ENCODE results near the gene TACC2.
"Not testable (repeated sequence)": the region's sequence is repeated elsewhere in the genome, so short reads cannot be mapped to it uniquely, and the experiment has no call there.

The TACC2 gene

DNA sequence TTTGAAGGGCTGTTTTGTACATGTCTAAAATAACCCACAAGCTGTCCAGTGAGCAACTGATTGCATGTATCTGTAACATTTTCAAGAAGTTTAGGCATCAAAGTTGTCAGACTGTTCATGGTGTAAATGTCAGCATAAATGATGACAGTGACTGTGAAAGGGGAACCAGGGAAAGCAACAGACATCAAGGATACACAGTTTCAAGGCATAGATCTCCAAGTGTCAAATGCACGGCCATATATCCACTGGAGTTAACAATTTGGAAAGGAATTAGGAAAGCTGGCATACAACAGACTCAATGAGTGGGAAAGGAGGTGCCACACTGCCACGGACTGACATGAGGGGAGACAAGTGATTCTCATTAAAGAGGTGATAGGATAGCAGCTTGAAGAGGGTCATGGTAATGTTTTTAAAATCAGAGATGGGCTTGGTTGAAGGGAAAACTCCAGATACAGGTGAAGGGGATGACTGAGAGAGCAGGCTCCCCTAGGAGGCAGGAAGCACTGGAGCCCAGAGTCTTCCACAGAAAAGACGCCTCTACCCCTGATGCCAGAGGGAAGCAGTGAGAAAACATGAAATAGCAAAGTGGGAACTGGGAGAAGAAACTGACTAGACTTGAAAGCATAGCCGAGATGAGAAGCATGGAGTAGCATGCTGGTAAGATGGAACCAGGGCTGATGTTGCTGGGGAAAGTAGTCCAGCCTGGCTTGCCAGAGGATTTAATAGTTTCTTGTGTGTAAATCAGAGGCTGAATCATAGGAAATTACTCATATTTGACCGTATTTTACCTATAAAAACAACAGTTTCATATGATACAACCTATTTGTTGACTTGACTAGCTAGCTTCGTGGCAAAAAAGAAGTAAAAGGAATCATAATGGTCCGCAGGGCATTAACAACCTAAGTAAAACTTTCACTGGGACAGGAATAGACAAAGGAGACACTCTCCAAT is 32.6 kb upstream of the TACC2 start:
- Histone ChIP-seq H3K27ac (ENCODE audit: low read depth, low read length) (no peak overlapping the region), H3K9me3 (ENCODE audit: control insufficient read depth in 5 of 5, low read length in 5 of 5) (no peaks in the 10 kb centered on the region), H3K9ac (ENCODE audit: low read length in 5 of 5) (no peak overlapping the region), H3K4me1 (ENCODE audit: control insufficient read depth in 5 of 5, insufficient read depth in 5 of 5, low read length in 5 of 5) (no peaks in the 10 kb centered on the region), H3K36me3 (ENCODE audit: control insufficient read depth in 5 of 5, insufficient read depth in 5 of 5, low read length in 5 of 5) (peaks cover 31 to 42% (median 41%) of the 10 kb centered on the region in 5 donors), H3K4me3 (ENCODE audit: low read depth in 1 of 5, low read length in 5 of 5) (no peak overlapping the region), H3K27me3 (ENCODE audit: control insufficient read depth in 5 of 5, insufficient read depth in 4 of 5, low read length in 5 of 5) (no peaks in the 10 kb centered on the region)

GRCh38 chr10:121959671-121960070 is 29.3 kb upstream of the TACC2 start:
- Histone ChIP-seq H3K36me3 (ENCODE audit: control insufficient read depth in 5 of 5, insufficient read depth in 5 of 5, low read length in 5 of 5) (peaks cover 34 to 51% (median 42%) of the 10 kb centered on the region in 5 donors), H3K27ac (ENCODE audit: low read depth, low read length) (no peak overlapping the region), H3K4me1 (ENCODE audit: control insufficient read depth in 5 of 5, insufficient read depth in 5 of 5, low read length in 5 of 5) (no peaks in the 10 kb centered on the region), H3K9me3 (ENCODE audit: control insufficient read depth in 5 of 5, low read length in 5 of 5) (no peaks in the 10 kb centered on the region), H3K27me3 (ENCODE audit: control insufficient read depth in 5 of 5, insufficient read depth in 4 of 5, low read length in 5 of 5) (no peaks in the 10 kb centered on the region), H3K4me3 (ENCODE audit: low read depth in 1 of 5, low read length in 5 of 5) (no peak overlapping the region), H3K9ac (ENCODE audit: low read length in 5 of 5) (no peak overlapping the region)

GRCh38 chr10:121961456-121961855 is 27.5 kb upstream of the TACC2 start:
- Histone ChIP-seq H3K36me3 (ENCODE audit: control insufficient read depth in 5 of 5, insufficient read depth in 5 of 5, low read length in 5 of 5) (peaks cover 39 to 58% (median 51%) of the 10 kb centered on the region in 5 donors), H3K9me3 (ENCODE audit: control insufficient read depth in 5 of 5, low read length in 5 of 5) (no peaks in the 10 kb centered on the region), H3K27me3 (ENCODE audit: control insufficient read depth in 5 of 5, insufficient read depth in 4 of 5, low read length in 5 of 5) (no peaks in the 10 kb centered on the region), H3K9ac (ENCODE audit: low read length in 5 of 5) (no peak overlapping the region), H3K27ac (ENCODE audit: low read depth, low read length) (no peak overlapping the region), H3K4me1 (ENCODE audit: control insufficient read depth in 5 of 5, insufficient read depth in 5 of 5, low read length in 5 of 5) (no peaks in the 10 kb centered on the region), H3K4me3 (ENCODE audit: low read depth in 1 of 5, low read length in 5 of 5) (no peak overlapping the region)

DNA sequence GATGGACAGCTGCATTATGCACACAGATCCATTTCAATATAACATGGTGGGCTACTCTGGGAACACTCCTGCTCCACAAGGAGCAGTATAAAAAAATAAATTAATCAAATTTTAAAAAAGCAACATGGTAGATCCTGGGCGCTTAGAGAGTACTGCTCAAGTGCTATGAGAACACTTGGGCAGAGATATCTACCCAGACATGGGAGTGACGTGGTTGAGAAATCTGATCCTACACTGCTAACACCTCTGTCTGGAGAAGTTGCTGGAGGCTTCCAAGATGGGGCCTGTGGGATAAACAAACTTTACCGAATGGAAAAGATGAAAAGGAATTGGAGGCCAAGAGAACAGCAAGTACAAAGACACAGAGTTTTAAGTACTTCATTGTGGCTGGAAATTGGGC is 23.0 kb upstream of the TACC2 start:
- Histone ChIP-seq H3K36me3 (ENCODE audit: control insufficient read depth in 5 of 5, insufficient read depth in 5 of 5, low read length in 5 of 5) (peaks cover 30 to 62% (median 52%) of the 10 kb centered on the region in 5 donors), H3K27me3 (ENCODE audit: control insufficient read depth in 5 of 5, insufficient read depth in 4 of 5, low read length in 5 of 5) (no peaks in the 10 kb centered on the region), H3K4me1 (ENCODE audit: control insufficient read depth in 5 of 5, insufficient read depth in 5 of 5, low read length in 5 of 5) (peaks cover 0 to 7% (median 0%) of the 10 kb centered on the region in 5 donors), H3K27ac (ENCODE audit: low read depth, low read length) (no peak overlapping the region), H3K4me3 (ENCODE audit: low read depth in 1 of 5, low read length in 5 of 5) (no peak overlapping the region), H3K9ac (ENCODE audit: low read length in 5 of 5) (no peak overlapping the region), H3K9me3 (ENCODE audit: control insufficient read depth in 5 of 5, low read length in 5 of 5) (no peaks in the 10 kb centered on the region)

- Histone ChIP-seq H3K4me1 (ENCODE audit: control insufficient read depth in 5 of 5, insufficient read depth in 5 of 5, low read length in 5 of 5) (peaks cover 5 to 31% (median 16%) of the 10 kb centered on the region in 5 donors), H3K36me3 (ENCODE audit: control insufficient read depth in 5 of 5, insufficient read depth in 5 of 5, low read length in 5 of 5) (peaks cover 25 to 58% (median 45%) of the 10 kb centered on the region in 5 donors)
- H3K4me3 ChIP-seq (ENCODE audit: low read depth in 1 of 5, low read length in 5 of 5); H3K27me3 ChIP-seq (ENCODE audit: control insufficient read depth in 5 of 5, insufficient read depth in 4 of 5, low read length in 5 of 5); H3K9ac ChIP-seq (ENCODE audit: low read length in 5 of 5); H3K27ac ChIP-seq (ENCODE audit: low read depth, low read length); H3K9me3 ChIP-seq (ENCODE audit: control insufficient read depth in 5 of 5, low read length in 5 of 5): not testable (repeated sequence)
Measured at GRCh38 chr10:121969086-121969485, 19.9 kb upstream of the TACC2 start.

GRCh38 chr10:121974019-121974534 is 14.9 kb upstream of the TACC2 start:
- H3K9ac ChIP-seq (ENCODE audit: low read length in 5 of 5), result peak overlapping the region; percentile 73 to 90 (median 79)
- peak overlapping the region; percentile 88 for H3K27ac ChIP-seq (ENCODE audit: low read depth, low read length)

DNA sequence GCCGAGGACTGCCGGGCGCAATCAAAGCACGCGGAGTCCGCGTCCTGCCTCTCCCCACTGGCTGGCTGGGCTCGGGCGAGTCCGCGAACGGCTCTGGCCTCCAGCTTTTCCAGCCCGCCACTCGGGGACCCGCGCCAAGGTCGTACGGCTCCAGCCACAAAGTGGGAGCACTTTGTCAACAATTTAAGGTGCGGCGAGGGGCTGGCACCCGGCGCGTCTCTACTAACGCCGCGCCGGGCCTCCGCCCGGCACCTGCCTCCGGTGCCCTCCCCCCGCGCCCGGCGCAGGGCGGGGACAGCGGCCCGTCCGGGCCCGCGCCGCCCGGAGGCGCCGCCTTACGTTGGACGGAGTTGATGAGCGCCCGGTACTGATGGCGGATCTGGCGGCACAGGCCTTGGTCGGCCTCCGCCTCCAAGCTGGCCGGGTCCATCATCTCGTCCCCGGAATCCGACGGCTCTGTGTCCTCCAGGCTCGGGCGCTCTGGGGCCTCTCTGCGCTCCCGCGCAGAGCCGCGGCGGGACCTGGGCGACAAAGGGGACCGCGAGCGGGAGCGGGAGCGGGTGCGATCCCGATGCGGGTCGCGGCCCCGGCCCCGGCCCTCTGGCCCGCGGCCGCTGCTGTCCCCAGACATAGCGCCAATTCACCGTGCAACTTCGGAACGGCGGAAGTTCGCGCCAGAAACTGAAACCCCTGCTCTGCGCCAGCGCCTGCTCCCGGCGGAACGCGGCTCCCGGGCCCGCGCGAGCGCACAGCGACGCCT is 14.2 kb upstream of the TACC2 start, which contains the start of gene NSMCE4A:
NSMCE4A (minus strand) TSS at position 683 of the 760 bp plus-strand sequence; CDS start at position 631, 52 bp downstream.
- peak within 1 kb of the TSS; percentile 88 for H3K27ac ChIP-seq (ENCODE audit: low read depth, low read length)

More at GRCh38 chr10:121974019-121974534, 14.9 kb upstream of the TACC2 start:
- Histone ChIP-seq H3K4me1 (ENCODE audit: control insufficient read depth in 5 of 5, insufficient read depth in 5 of 5, low read length in 5 of 5) (peaks cover 7 to 40% (median 28%) of the 10 kb centered on the region in 5 donors), H3K36me3 (ENCODE audit: control insufficient read depth in 5 of 5, insufficient read depth in 5 of 5, low read length in 5 of 5) (peaks cover 0 to 16% (median 8%) of the 10 kb centered on the region in 5 donors), H3K4me3 (ENCODE audit: low read depth in 1 of 5, low read length in 5 of 5) (peak overlapping the region; percentile 67 to 89 (median 83)), H3K27me3 (ENCODE audit: control insufficient read depth in 5 of 5, insufficient read depth in 4 of 5, low read length in 5 of 5) (no peaks in the 10 kb centered on the region), H3K9me3 (ENCODE audit: control insufficient read depth in 5 of 5, low read length in 5 of 5) (no peaks in the 10 kb centered on the region)

GRCh38 chr10:121975295-121976086 is 13.5 kb upstream of the TACC2 start:
- Histone ChIP-seq H3K36me3 (ENCODE audit: control insufficient read depth in 5 of 5, insufficient read depth in 5 of 5, low read length in 5 of 5) (peaks cover 0 to 11% (median 4%) of the 10 kb centered on the region in 5 donors), H3K9ac (ENCODE audit: low read length in 5 of 5) (peak overlapping the region in 3 of 5 donors; percentile 79 to 90 (median 80)), H3K4me3 (ENCODE audit: low read depth in 1 of 5, low read length in 5 of 5) (peak overlapping the region; percentile 48 to 89 (median 83)), H3K4me1 (ENCODE audit: control insufficient read depth in 5 of 5, insufficient read depth in 5 of 5, low read length in 5 of 5) (peaks cover 7 to 39% (median 28%) of the 10 kb centered on the region in 5 donors), H3K27me3 (ENCODE audit: control insufficient read depth in 5 of 5, insufficient read depth in 4 of 5, low read length in 5 of 5) (no peaks in the 10 kb centered on the region), H3K27ac (ENCODE audit: low read depth, low read length) (peak overlapping the region; percentile 88), H3K9me3 (ENCODE audit: control insufficient read depth in 5 of 5, low read length in 5 of 5) (no peaks in the 10 kb centered on the region)

More for the DNA sequence above, 14.2 kb upstream of the TACC2 start, which contains the start of gene NSMCE4A:
- H3K9ac ChIP-seq (ENCODE audit: low read length in 5 of 5), result peak within 1 kb of the TSS; percentile 73 to 90 (median 80)
- H3K36me3 ChIP-seq (ENCODE audit: control insufficient read depth in 5 of 5, insufficient read depth in 5 of 5, low read length in 5 of 5), result peaks cover 0 to 16% (median 6%) of the 10 kb centered on the region in 5 donors
- H3K27me3 ChIP-seq (ENCODE audit: control insufficient read depth in 5 of 5, insufficient read depth in 4 of 5, low read length in 5 of 5), result no peaks in the 10 kb centered on the region
- peaks cover 7 to 40% (median 28%) of the 10 kb centered on the region in 5 donors for H3K4me1 ChIP-seq (ENCODE audit: control insufficient read depth in 5 of 5, insufficient read depth in 5 of 5, low read length in 5 of 5)
- H3K9me3 ChIP-seq (ENCODE audit: control insufficient read depth in 5 of 5, low read length in 5 of 5), result no peaks in the 10 kb centered on the region
- H3K4me3 ChIP-seq (ENCODE audit: low read depth in 1 of 5, low read length in 5 of 5), result peak within 1 kb of the TSS; percentile 67 to 89 (median 83)

DNA sequence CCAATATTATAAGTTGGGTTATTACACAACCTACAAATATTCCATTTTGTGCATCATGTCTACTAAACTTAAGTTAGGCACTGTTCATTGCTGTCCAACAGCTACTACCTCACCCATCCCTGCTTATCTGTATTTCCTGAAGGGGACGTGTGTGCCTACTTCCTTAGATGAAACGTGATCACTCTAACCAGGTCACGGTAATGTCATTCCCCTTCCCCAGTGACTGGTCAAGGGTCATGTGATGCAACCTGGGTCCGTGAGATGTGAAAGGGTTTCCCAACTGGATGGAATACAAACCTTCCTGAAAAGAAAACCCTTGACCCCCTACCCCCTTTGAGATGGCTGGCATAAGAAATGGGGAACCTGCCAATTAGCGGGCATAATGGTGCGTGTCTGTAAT is 12.4 kb upstream of the TACC2 start:
- H3K9ac ChIP-seq (ENCODE audit: low read length in 5 of 5), result no peak overlapping the region
- no peaks in the 10 kb centered on the region for H3K9me3 ChIP-seq (ENCODE audit: control insufficient read depth in 5 of 5, low read length in 5 of 5)
- H3K27me3 ChIP-seq (ENCODE audit: control insufficient read depth in 5 of 5, insufficient read depth in 4 of 5, low read length in 5 of 5), result no peaks in the 10 kb centered on the region
- no peak overlapping the region for H3K27ac ChIP-seq (ENCODE audit: low read depth, low read length)
- no peak overlapping the region for H3K4me3 ChIP-seq (ENCODE audit: low read depth in 1 of 5, low read length in 5 of 5)
- peaks cover 0 to 4% (median under 1%) of the 10 kb centered on the region in 5 donors for H3K36me3 ChIP-seq (ENCODE audit: control insufficient read depth in 5 of 5, insufficient read depth in 5 of 5, low read length in 5 of 5)
- H3K4me1 ChIP-seq (ENCODE audit: control insufficient read depth in 5 of 5, insufficient read depth in 5 of 5, low read length in 5 of 5), result peaks cover 7 to 32% (median 28%) of the 10 kb centered on the region in 5 donors

All from subcutaneous abdominal adipose tissue (tissue), 5 donors.